HFF-Myc (cell line): Measurements from ENCODE around the gene UBALD2.
"Not testable (repeated sequence)": the region's sequence is repeated elsewhere in the genome, so short reads cannot be mapped to it uniquely, and the experiment has no call there.

ENCODE experiments used
- DNase-seq: peaks from one replicate; pipeline ENCODE4 v3.0.0-alpha.2; 2011; ENCODE audit warnings: low read depth; ENCODE audit errors: extremely low read depth
- H3K4me3 ChIP-seq: replicated peaks from 2 replicates; pipeline ENCODE4 v1.5.1; 2011; ENCODE audit warnings: low read depth, mild to moderate bottlenecking, control low read depth, low read length
- TF ChIP-seq, protein P1 (sequence below): IDR thresholded peaks from 2 replicates; pipeline ENCODE4 v1.5.1; 2012; ENCODE audit warnings: mild to moderate bottlenecking, low read depth, low read length, control low read depth; ENCODE audit errors: missing control alignments

UBALD2 gene

GRCh38 chr17:76264755-76265623, at the start of gene UBALD2:
Gene UBALD2 (plus strand): TSS chr17:76265348. CDS start chr17:76265506, 158 bp downstream.
- peak; percentile 97 for DNase-seq
- peak within 1 kb of the TSS; percentile 80 for H3K4me3 ChIP-seq
- TF ChIP-seq, protein P1, sequence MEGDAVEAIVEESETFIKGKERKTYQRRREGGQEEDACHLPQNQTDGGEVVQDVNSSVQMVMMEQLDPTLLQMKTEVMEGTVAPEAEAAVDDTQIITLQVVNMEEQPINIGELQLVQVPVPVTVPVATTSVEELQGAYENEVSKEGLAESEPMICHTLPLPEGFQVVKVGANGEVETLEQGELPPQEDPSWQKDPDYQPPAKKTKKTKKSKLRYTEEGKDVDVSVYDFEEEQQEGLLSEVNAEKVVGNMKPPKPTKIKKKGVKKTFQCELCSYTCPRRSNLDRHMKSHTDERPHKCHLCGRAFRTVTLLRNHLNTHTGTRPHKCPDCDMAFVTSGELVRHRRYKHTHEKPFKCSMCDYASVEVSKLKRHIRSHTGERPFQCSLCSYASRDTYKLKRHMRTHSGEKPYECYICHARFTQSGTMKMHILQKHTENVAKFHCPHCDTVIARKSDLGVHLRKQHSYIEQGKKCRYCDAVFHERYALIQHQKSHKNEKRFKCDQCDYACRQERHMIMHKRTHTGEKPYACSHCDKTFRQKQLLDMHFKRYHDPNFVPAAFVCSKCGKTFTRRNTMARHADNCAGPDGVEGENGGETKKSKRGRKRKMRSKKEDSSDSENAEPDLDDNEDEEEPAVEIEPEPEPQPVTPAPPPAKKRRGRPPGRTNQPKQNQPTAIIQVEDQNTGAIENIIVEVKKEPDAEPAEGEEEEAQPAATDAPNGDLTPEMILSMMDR: no peak

- DNase-seq: no peak
- H3K4me3 ChIP-seq: no peak overlapping the region
- TF ChIP-seq, protein P1: no peak
Observed at GRCh38 chr17:76217081-76217480, 48.1 kb upstream of the UBALD2 start.

DNA sequence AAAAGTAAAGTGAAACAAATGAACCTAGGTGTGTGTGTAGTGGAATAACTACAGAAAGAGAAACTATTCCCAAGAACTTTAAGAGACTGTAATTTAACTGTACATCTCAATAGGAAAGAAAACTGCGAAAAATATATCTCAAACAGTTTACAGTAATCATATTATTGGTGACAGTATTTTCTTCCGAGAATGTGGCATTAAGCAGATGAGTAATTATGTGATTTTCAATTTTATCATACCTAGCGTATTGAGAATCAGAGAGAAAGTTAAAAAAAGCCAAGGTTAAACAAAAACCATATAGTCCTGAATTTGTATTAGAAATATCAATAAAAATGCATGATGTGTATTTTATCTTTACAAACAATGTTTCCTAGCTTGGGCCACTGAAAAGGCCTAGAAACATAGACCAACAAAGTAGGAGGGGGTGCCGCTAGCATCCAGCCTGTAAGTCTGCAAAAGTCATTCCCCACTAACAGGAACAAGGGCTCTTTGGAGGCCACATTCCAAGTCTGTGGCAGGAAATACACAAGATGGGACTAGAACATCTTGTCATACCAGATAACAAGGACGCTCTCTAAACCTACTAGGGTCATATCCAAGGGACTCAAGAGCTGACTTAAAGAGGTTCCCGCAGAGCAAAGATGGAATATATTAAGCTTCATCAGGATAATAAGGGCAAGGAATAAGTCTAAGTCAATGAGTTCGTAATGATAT, 45.3 kb upstream of the UBALD2 start:
- TF ChIP-seq, protein P1: no peak
- no peak for DNase-seq
- no peak overlapping the region for H3K4me3 ChIP-seq

DNA sequence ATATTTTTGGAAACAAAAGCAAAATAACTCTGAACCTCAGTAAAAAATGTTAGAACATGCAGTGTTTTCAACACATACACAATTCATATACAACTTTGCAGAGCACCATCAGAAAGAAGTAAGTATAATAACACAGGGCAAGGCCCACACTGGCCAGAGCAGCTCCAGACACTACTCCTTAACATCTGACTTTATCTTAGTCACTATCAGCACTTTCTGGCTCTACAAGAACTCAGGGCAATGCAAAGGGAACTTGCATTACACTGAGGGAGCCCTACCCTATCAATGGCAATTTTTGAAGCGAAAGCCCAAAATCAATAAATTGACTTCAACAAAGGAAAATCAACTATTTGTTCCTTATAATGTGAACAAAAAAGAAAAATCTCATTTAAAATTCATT, 41.3 kb upstream of the UBALD2 start:
- no peak overlapping the region for H3K4me3 ChIP-seq
- TF ChIP-seq, protein P1: no peak
- DNase-seq: no peak

- not testable (repeated sequence) for DNase-seq
Observed at GRCh38 chr17:76225373-76226086, 39.6 kb upstream of the UBALD2 start.

GRCh38 chr17:76226749-76227148, 38.4 kb upstream of the UBALD2 start:
- H3K4me3 ChIP-seq, DNase-seq: not testable (repeated sequence)

More at GRCh38 chr17:76225373-76226086, 39.6 kb upstream of the UBALD2 start:
- H3K4me3 ChIP-seq: not testable (repeated sequence)

GRCh38 chr17:76232342-76232741, 32.8 kb upstream of the UBALD2 start:
- TF ChIP-seq, protein P1: no peak
- peak; percentile 90 for DNase-seq
- no peak overlapping the region for H3K4me3 ChIP-seq
